ENCODE results near the gene ZBTB18.
A peak's percentile ranks its signal among the peaks of the same experiment; 100 is the strongest.
"Not testable (repeated sequence)": the region's sequence is repeated elsewhere in the genome, so short reads cannot be mapped to it uniquely, and the experiment has no call there.

The ZBTB18 gene

DNA sequence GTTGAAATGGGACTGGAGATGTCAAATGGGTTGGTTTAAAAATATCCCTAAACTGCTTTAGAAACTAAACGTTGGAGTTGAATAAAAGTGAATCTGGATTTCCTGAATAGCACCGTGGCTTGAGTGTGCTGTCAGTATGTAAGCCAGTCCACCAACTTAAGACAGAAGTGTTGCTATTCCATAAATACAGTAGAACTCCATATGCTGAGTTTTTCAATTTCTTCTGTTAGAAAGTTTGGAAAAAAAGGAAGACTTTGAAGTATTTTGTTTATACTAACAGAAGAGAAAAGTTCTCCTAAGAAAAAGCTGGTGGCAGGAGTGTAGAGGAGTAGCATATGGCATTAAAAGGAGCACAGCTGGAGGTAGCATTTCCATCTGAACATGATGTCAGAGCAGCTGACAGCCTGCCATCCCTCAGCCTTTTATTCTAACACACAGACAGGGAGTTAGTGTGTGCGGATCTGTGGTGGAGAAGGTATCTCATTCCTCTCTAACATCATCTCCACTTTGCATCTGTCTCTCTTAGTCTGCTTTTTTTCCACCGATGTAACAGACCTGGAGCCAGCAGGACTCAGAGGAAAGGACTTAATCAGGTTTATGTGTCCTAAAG is at the start of gene ZBTB18:
Gene ZBTB18 (plus strand): TSS at position 449 of the 610 bp plus-strand sequence. CDS start 149 bp downstream, at position 598.
- no peak for DNase-seq

DNA sequence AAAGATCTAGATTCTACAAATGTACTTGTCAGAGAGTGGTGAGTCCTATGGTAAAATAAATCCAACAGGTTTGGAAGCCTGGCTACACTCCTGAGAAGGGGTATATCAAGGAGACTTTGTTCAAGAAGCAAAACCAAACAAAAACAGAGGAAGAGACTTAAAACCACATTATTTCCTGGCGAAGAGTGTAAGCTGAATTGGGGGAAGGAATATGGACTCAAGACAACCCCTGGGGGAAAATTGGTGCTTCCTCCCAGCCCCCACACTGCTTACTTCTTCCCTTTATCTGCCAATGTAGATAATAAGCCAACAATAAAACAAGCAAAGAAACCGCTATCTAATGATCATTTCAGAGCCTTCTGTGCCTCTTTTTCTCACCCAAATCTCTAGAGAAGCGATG is 48.4 kb upstream of the ZBTB18 start:
- DNase-seq, result no peak

DNA sequence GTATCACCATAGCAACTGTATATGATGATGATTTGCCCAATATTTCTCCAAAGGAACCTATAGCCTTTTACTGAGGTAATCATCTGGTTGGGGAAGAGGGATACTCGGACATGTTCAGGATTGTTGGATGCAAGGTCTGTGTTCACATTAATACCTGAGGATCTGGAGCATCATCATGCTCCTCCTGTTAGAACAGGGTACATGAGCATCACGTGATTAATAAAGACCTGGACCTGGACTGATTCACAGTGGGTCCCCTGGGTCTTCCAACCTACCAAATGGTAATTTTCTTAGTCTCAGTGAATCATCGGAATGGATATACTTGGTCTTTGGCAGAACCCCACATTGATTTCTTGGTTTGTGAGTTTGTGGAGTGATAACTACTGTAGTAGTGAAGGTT is 45.6 kb upstream of the ZBTB18 start:
- DNase-seq, result no peak

DNA sequence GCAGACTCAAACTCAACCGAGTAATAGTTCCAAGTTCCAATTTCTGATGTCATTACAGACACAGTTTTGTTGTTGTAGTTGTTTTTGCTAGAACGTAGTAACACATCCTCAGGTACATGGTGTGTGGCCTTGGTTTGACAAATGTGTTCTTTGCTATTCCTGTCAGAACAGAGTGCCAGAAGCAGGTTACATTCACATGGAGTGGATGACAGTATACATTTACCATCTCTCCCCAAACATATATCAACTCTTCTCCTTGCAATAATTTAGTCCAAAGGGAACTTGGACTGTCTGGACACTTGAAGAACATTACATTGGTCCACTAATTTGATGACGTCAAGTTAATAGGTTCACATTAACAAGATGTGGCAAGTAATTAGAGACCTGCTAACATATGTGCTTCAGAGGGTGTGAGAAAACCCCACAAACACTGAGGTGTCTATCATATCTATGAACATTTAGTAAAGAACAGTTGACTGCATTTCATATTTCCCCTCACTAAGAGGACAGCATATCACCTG is 44.6 kb upstream of the ZBTB18 start:
- DNase-seq, result no peak

DNA sequence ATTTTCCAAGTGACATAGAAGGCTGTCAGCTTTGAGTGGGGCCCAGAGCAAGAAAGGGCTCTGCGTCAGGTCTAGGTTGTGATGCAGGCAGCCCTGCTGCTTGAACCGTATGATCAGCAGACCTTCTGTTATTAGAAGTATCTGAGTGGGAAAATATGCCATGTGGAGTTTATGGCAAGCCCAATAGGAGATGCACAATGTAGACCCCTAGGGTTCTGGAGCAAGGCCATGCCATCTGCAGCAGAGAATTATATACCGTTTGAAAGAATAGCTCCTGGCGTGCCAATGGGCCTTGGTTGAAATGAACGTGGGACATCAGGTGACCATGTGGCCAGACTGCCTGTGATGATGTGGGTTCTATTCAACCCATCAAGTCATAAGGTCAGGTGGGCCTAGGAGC is 44.1 kb upstream of the ZBTB18 start:
- no peak for DNase-seq

DNA sequence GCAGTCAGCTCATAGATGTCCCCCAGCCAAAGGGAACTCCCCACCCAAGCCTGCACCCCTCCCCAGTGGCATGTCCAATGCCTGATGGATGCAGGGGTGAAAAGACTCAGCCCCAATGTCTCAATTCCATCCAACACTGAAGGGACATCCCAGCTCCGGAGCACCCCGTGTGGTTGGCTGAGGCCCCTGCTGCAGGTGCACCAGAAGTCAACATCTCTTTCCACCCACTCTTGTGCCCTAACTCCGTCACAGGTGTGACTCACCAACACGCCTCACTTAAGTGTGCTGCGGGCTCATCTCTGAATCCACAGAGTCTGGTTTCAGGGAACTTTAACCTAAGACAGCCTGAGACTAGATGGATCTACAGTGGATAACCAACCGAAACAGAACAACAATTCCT is 40.9 kb upstream of the ZBTB18 start:
- no peak for DNase-seq

DNA sequence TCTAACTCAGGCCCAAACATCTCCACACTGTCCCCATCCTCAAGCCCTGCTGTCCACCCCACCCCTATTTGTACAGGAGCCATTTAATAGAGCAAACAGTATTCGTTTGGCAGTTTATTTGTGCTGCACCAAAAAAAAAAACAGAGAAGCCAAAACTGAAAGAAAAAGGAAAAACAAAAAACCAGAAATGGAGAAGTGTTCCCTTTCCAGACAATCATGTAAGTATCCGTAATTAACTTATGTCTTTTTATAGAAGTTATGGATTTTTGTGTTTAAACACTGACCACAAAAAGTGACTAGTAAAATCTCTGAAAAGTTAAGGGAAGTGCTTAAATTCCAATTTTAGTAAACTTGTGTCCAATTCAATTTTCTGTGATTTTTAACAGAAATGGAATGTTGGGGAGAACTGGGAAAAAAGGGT is 40.4 kb upstream of the ZBTB18 start:
- no peak for DNase-seq

DNA sequence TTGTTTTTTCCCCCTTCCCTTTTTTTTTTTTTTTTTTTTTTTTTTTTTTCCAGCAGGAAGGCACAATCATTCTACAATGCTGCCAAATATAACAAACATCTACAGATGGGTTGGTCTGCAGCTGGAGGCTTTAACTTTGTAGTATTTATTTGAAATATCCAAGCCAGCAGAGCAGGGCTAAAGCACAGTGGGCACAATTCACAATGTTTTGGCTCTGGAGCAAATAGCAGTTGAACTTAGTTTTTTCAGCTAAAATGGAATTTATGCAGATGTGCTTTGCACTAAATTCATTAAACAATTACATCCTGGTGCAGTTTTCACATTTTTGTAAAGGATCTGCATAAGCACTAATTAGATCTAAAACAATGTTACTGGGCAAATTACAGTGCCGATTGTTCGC is 39.8 kb upstream of the ZBTB18 start:
- no peak for DNase-seq

DNA sequence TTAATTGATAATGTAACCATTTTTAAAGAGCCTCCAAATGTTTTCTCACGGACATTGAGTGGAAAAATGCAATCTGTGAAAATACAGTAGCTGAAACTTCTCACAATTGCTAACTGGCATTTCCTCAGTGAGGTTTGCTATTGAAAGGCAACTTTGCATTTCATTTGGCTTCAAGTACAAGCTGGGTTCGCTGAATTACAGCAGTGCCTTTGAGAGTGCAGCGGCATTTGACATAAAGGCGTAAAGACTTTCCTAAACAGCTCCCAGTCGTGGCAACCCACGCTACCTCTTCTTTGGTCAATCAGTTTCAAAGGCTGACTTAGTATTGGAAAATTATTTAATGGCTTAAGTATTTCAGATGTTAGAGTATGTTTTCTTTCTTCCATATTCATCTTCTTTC is 39.3 kb upstream of the ZBTB18 start:
- no peak for DNase-seq

DNA sequence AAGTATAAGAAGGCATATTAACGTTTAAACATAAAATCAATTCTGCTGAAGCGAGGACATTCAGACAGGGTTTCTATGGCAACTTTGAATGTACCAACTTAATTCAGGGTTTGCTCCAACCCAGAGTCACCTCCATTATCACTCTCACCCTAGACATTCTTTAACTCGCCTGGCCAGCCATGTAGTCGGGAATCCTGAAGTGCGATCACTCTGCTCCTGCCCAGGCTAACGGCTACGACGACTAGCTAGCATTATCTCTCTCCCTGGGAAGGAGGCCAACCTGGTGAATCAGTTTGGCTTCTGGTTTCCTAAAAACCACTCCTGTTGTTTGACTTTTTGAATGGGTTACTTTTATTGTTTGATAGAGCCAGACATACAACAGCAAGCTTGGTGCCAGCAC is 38.9 kb upstream of the ZBTB18 start:
- DNase-seq, result no peak

DNA sequence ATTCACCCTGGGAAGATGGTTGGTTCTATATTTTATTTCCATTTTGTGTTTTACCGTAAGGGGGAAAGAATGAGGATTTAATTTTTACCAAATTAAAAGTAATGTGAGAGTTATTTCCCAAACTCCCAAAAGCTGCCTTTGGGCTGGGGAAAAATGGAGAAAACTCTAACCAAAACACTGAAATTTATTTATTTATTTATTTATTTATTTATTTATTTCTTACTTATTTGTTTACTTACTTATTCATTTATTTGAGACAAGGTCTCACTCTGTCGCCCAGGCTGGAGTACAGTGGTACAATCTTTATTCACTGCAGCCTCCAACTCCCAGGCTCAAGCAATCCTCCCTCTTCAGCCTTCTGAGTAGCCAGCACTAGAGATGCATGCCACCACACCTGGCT is 38.0 kb upstream of the ZBTB18 start:
- no peak for DNase-seq

DNA sequence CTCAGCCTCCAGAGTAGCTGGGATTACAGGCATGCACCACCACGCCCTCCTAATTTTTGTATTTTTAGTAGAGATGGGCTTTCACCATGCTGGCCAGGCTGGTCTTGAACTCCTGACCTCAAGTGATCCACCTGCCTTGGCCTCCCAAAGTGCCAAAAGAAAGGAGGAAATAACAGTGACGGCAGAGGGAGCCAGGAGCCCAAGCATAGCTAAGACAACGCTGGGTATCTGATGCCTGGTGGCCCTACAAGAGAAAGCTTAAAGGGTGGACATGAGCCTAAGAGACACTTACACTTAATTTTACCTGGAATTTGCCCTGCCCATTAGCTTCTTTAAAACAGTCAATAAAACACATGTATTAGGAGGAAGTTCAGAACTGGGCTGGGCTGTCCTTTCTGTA is 36.2 kb upstream of the ZBTB18 start:
- DNase-seq, result not testable (repeated sequence)

DNA sequence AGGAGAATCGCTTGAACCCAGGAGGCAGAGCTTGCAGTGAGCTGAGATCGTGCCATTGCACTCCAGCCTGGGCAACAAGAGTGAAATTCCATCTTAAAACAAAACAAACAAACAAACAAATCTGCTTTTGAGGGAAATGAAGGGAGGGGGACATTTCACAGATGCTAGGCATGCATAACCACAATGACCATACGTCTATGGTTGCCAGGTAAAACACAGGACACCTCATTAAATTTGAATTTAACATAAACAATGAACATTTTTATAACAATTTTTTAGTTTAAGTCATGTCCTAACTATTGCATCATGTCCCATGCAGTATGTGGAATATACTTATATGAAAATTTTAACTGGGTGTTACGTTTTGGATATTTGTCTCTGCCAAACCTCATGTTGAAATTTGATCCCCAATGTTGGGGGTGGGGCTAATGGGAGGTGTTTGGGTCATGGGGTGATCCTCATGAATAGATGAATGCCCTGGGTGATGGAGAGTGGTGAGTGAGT is 31.0 kb upstream of the ZBTB18 start:
- no peak for DNase-seq

DNA sequence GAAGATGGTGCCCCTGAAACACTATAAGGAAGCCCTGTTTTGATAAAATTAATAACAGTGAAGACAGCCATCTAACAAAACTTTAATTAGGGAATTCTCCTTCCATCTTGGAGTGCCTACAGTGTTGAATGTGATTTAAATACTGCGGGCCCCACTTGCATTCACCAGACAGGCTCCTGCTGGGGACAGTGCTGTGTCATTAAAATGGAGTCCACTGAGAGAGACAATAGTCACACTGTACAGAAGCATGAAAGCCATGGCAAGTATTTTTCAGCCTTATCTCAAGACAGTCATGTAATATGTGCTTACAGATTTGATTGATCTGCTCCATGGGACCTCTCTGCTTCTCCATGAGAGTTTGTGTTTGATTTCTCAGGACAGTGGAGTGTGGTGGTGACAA is 29.7 kb upstream of the ZBTB18 start:
- no peak for DNase-seq

DNA sequence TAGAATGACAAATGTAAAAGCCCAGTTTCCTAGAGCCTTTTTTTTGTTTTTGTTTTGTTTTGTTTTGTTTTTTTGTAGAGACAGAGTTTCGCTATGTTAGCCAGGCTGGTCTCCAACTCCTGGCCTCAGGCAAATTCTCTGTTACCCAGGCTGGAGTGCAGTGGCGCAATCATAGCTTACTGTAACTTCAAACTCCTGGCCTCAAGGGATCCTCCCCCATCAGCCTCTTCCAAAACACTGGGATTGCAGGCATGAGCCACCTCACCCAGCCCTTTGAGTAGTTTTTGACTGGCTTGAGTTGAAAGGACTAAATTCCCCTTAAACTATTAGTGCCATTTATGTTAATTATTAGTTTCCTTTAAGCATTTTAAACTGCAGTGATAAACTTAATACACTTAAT is 28.8 kb upstream of the ZBTB18 start:
- peak; percentile 59 for DNase-seq

DNA sequence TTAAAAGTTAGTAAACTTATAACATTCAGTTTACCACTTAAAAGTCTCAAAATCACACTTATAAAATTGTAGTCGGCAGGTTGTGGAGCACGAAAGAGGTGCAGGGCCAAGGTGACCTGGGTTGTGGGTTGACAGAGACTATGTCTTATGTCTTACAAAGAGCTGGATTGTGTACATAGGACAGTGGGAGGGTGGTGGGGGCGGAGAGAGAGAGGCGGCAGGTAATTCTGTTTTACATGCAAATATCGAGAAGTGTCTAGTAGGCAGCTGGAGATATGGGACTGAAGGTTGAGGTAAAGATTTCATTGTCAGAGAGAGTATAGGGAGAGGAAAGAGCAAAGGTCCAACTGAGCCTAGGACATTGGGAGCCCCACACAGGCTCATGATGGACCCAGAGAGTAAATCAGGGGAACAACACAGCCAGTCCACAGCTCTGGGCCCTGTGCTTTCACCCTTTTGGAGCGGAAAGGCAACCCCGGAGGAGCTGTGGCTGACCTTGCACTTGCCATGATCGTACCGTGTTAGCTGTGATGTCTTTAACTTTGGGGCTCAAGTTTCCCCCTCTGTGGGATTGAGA is 28.1 kb upstream of the ZBTB18 start:
- DNase-seq, result no peak

DNA sequence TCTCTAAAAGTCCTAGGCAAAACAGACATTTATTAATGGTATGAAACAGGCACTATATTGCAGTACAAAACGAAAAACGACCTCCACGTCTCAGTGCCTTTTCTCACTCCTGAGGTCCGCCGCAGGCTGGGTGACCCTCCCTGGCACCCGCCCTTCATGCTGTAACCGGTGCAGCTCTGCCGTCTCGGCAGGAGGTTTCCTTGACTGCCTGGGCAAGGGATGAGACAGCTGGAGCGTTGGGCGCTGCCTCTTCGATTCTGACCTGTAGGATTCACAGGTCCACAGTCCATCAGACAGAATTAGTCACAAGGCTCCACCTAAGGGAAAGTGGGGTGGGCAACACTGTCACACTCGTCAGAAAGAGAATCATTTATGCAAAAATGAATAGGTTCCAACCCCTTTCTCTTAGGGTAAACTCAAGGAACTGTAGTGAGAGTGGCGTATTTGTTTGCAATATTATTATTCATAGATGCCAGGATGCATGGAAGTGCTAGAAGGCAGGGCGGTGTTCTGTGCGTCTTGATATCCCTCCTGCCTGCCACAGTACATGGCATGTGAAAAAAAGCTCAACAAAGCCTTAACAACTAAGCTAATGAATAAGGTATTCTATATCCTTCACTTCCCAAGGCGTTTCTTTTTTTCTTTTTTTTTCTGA is 23.5 kb upstream of the ZBTB18 start:
- DNase-seq, result no peak

DNA sequence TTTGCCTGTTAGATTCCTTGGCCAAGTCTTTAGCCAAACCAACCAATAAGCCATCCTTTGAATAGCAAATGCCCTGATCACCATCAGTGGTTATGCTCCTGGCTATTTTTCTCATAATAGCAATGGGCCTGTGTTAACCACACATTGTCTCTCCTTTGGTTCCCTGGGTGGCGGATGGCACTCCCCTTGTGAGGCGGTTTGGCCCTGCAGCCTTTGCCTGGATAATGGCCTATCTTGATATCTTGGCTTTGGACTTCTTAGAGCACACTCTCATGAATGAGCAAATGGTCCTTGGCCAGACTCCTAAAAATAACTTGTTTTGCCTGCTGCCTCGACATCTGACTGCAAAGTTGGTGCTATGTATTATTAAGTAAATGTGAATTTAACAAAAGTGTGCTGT is 22.4 kb upstream of the ZBTB18 start:
- no peak for DNase-seq

DNA sequence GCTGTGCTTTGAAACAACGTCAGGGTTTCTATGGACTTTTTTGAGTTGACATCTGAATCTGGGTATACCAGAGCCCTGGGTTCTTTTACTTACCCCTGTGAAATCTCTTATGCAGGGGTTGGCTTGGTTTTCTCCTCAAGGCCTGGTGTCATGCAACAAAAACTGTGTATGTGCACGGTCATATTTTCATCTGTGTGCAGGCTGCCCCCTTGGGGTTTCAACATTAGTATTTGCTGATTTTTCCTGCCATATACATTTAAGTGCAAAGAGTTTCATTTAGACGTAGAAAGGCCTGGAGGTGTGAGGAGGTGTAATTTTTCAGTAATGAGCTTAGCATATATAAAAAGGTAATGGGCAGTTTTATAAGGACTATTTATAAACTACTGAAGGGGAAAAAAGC is 22.0 kb upstream of the ZBTB18 start:
- no peak for DNase-seq

DNA sequence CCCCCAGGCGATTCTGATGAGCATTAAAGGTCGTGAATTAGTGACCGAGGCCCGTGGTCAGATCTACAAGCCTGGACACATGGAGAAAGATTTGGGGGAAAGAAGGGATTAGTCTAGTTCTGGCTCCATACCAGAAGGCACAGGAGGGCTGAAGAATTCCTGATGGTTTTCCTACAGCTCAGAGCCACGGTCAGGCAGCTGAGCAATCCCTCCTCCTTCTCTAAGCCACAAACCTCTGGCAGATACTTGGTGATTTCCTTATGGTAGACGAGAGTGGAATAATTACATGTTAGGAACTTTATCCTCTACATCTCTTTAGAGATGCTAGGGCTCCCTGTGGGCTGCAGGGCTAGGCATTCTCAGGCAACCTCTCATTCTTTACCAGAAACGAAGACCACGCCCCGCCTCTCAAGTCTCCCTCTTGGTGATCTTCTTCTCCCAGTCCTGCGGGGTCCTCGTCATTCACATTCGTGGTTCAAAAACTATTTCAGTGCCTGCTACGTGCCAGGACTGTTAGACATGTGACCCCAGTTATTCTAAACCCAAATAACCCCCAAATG is 20.5 kb upstream of the ZBTB18 start:
- no peak for DNase-seq

DNA sequence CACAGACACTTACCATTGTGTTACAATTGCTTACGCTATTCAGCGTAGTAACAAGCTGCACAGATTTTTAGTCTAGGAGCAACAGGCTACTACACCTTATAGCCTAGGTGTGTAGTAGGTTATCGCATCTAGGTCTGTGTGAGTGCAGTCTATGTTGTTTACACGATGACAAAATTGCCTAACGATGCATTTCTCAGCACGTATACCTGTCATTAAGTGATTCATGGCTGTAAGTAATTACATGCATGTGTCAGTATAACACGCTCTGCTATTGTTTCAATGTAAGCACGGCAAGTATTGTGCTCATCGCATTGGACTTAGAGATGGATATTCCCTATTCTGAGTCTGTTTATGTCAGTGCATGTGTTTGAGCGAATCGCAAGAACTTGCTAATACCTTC is 15.7 kb upstream of the ZBTB18 start:
- no peak for DNase-seq

DNA sequence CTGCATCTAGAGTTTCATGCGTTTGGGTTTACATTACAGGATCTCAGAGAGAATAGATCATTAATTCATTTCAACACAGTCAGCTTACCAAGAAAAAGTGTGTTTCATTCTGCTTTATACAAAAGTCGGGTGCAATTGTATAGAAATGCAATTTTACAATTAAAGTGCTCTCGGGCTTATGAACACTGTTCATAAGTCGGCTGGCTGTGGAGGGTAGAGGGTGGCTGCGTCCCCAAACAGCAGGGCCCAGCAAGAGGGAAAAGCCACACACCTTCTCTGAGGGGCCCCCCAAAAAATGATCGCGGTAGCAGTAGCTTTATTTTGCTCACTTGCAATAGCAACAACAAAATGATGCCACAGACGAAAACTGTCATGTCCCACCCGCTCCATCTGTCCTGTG is 13.8 kb upstream of the ZBTB18 start:
- no peak for DNase-seq

DNA sequence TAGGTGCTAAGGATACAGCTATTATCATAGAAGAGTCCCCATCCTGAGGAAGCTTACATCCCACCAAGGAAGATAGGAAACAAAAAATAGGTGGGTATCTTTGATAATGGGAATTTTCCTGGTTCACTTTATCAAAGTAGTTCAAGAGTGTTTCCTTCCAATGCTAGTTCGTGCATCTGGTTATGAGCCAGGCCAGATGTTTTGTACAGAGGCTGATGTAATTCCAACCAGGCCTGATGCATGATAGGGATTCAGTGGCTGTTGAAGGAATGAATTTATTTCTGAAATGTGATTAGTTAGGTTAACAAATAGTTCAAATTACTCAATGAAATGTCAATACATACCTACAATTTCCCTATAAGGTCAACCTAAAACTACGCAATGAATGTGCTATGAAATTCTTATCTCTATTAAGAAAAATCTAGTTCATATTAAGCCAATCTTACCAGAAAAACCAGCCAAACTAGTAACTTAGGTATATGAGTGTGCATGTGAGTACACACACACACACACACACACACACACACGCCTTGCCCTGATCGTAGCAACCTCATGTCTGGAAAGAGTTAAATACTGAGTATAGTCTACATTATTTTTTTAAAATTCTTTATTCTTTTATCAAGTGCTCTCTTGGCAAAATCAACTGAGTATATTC is 9.5 kb upstream of the ZBTB18 start:
- no peak for DNase-seq

All from T1000 (cell line).